BE2C (cell line): ENCODE data around the gene IRF4.

Experiments
- DNase-seq: peaks from one replicate; pipeline ENCODE4 v3.0.0-alpha.2; 2020
- H3K27me3 ChIP-seq: fragments of 250-450 bp; sonication (Bioruptor Pico); 2 replicates; pipeline ENCODE4 v1.5.1; 2020; ENCODE audit warnings: mild to moderate bottlenecking
- H3K36me3 ChIP-seq: fragments of 250-450 bp; sonication (Bioruptor Pico); 2 replicates; pipeline ENCODE4 v1.5.1; 2020; ENCODE audit warnings: mild to moderate bottlenecking
- H3K4me1 ChIP-seq: fragments of 250-450 bp; sonication (Bioruptor Pico); 2 replicates; pipeline ENCODE4 v1.5.1; 2020
- H3K4me3 ChIP-seq: 2 replicates; pipeline ENCODE4 v1.5.1; 2011; ENCODE audit warnings: low read depth, low read length
- H3K9me3 ChIP-seq: fragments of 250-450 bp; sonication (Bioruptor Pico); 2 replicates; pipeline ENCODE4 v1.5.1; 2020
- CTCF ChIP-seq: IDR thresholded peaks from 2 replicates; pipeline ENCODE4 v1.5.1; 2012; ENCODE audit warnings: mild to moderate bottlenecking, low read depth, low read length

IRF4 gene

DNA sequence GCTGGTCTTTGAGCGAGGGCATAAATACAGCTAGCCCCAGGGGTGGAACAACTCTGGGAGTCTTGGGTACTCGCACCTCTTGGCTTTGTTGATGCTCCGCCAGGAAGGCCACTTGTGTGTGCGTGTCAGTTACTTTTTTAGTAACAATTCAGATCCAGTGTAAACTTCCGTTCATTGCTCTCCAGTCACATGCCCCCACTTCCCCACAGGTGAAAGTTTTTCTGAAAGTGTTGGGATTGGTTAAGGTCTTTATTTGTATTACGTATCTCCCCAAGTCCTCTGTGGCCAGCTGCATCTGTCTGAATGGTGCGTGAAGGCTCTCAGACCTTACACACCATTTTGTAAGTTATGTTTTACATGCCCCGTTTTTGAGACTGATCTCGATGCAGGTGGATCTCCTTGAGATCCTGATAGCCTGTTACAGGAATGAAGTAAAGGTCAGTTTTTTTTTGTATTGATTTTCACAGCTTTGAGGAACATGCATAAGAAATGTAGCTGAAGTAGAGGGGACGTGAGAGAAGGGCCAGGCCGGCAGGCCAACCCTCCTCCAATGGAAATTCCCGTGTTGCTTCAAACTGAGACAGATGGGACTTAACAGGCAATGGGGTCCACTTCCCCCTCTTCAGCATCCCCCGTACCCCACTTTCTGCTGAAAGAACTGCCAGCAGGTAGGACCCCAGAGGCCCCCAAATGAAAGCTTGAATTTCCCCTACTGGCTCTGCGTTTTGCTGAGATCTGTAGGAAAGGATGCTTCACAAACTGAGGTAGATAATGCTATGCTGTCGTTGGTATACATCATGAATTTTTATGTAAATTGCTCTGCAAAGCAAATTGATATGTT is 19.2 kb downstream of the IRF4 start:
- no peak for DNase-seq
- no peak for TF ChIP-seq CTCF
- H3K27me3 ChIP-seq, result peaks cover 50% of the 10 kb centered on the region

GRCh38 chr6:411402-412145 is 20.0 kb downstream of the IRF4 start:
- no peak for TF ChIP-seq CTCF
- H3K4me3 ChIP-seq, result no peak overlapping the region
- H3K4me1 ChIP-seq, result no peaks in the 10 kb centered on the region
- peaks cover 49% of the 10 kb centered on the region for H3K27me3 ChIP-seq
- no peaks in the 10 kb centered on the region for H3K9me3 ChIP-seq
- DNase-seq, result no peak
- no peaks in the 10 kb centered on the region for H3K36me3 ChIP-seq

More for the DNA sequence above, 19.2 kb downstream of the IRF4 start:
- H3K4me3 ChIP-seq, result no peak overlapping the region
- no peaks in the 10 kb centered on the region for H3K36me3 ChIP-seq
- no peaks in the 10 kb centered on the region for H3K4me1 ChIP-seq
- H3K9me3 ChIP-seq, result no peaks in the 10 kb centered on the region

- H3K4me3 ChIP-seq, result no peak overlapping the region
- H3K9me3 ChIP-seq, result no peaks in the 10 kb centered on the region
- no peak for DNase-seq
- no peaks in the 10 kb centered on the region for H3K36me3 ChIP-seq
- H3K4me1 ChIP-seq, result no peaks in the 10 kb centered on the region
- no peak for TF ChIP-seq CTCF
- peaks cover 42% of the 10 kb centered on the region for H3K27me3 ChIP-seq
These were observed 20.8 kb downstream of the IRF4 start for GRCh38 chr6:412146-412886.

GRCh38 chr6:414447-414846 is 22.9 kb downstream of the IRF4 start:
- Histone ChIP-seq H3K36me3 (no peaks in the 10 kb centered on the region), H3K4me3 (no peak overlapping the region), H3K4me1 (no peaks in the 10 kb centered on the region), H3K27me3 (peaks cover 32% of the 10 kb centered on the region), H3K9me3 (no peaks in the 10 kb centered on the region)
- TF ChIP-seq CTCF, result no peak
- no peak for DNase-seq

- no peak for TF ChIP-seq CTCF
- no peaks in the 10 kb centered on the region for H3K9me3 ChIP-seq
- H3K36me3 ChIP-seq, result no peaks in the 10 kb centered on the region
- H3K4me3 ChIP-seq, result no peak overlapping the region
- DNase-seq, result no peak
- peaks cover 28% of the 10 kb centered on the region for H3K27me3 ChIP-seq
- no peaks in the 10 kb centered on the region for H3K4me1 ChIP-seq
These were observed 23.5 kb downstream of the IRF4 start for GRCh38 chr6:415087-415486.
